ENCODE results near the gene GIGYF1.

- TF ChIP-seq, protein P1, sequence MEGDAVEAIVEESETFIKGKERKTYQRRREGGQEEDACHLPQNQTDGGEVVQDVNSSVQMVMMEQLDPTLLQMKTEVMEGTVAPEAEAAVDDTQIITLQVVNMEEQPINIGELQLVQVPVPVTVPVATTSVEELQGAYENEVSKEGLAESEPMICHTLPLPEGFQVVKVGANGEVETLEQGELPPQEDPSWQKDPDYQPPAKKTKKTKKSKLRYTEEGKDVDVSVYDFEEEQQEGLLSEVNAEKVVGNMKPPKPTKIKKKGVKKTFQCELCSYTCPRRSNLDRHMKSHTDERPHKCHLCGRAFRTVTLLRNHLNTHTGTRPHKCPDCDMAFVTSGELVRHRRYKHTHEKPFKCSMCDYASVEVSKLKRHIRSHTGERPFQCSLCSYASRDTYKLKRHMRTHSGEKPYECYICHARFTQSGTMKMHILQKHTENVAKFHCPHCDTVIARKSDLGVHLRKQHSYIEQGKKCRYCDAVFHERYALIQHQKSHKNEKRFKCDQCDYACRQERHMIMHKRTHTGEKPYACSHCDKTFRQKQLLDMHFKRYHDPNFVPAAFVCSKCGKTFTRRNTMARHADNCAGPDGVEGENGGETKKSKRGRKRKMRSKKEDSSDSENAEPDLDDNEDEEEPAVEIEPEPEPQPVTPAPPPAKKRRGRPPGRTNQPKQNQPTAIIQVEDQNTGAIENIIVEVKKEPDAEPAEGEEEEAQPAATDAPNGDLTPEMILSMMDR (IDR thresholded peaks at IDR 0.05) = no peak
- no peak for TF ChIP-seq EP300 (IDR thresholded peaks at IDR 0.05)
- TF ChIP-seq POLR2A (IDR thresholded peaks at IDR 0.05) = no peak
- TF ChIP-seq POLR2AphosphoS5 (IDR thresholded peaks at IDR 0.05) = peak in 1 of 4 donors; percentile 26
These were observed 14.0 kb downstream of the GIGYF1 start for GRCh38 chr7:100679927-100680575.
